ENCODE results near the gene LHPP. TPM values are rescaled to one million over a fixed set of nuclear protein-coding genes. Genes with fewer than 3 reads are reported as not detected.
"Not testable (repeated sequence)": the region's sequence is repeated elsewhere in the genome, so short reads cannot be mapped to it uniquely, and the experiment has no call there.

Gene LHPP
- total and polyA plus RNA-seq, 9 donors = 4.3 to 19.9 (median 12.6) TPM

DNA sequence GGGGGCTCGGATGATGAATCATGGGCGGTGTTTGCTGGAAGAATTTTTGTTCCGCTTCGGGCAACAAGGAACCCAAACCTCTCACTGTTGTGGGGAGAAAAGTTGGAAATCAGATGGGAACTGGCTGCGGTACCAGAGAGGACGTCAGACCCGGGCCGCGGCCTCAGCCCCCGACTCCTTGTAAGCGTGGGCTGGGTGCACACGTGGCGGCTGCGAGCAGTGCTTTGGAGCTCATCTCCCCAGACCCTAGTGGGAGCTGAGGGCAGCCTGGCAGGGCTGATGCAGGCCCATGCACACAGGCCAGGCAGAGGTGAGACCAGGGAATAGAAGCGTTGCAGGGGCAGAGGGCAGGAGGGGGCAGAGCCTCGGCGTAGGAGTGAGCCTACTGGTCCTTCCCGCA, 146.1 kb downstream of the LHPP start:
- no peaks in the 10 kb centered on the region for H3K9me3 ChIP-seq
- no peak for TF ChIP-seq POLR2A (IDR thresholded peaks at IDR 0.05)
- no peak for DNase-seq
- no peak overlapping the region for H3K4me3 ChIP-seq
- 79 to 91% (median 85%) methylated on average over 18 of the region's 18 CpGs for WGBS, 3 donors
- no peaks in the 10 kb centered on the region for H3K4me1 ChIP-seq (ENCODE audit: insufficient read depth)
- no peaks in the 10 kb centered on the region for H3K36me3 ChIP-seq
- no peak overlapping the region for H3K27ac ChIP-seq
- no peaks in the 10 kb centered on the region for H3K27me3 ChIP-seq
- intact Hi-C loops (cut with DNase I) = no loop called here

GRCh38 chr10:124608093-124608721, 146.6 kb downstream of the LHPP start:
- no peak overlapping the region for H3K27ac ChIP-seq
- no peaks in the 10 kb centered on the region for H3K27me3 ChIP-seq
- TF ChIP-seq EP300 (IDR thresholded peaks at IDR 0.05) (no peak), POLR2A (IDR thresholded peaks at IDR 0.05) (no peak), CTCF (IDR thresholded peaks at IDR 0.05) (no peak)
- H3K4me1 ChIP-seq (ENCODE audit: insufficient read depth) = peaks cover 4% of the 10 kb centered on the region
- WGBS, 3 donors = 85 to 92% (median 87%) methylated on average over 13 to 14 of the region's 14 CpGs
- H3K4me3 ChIP-seq = no peak overlapping the region
- H3K36me3 ChIP-seq = no peaks in the 10 kb centered on the region
- intact Hi-C loops (cut with DNase I) = no loop called here
- DNase-seq = no peak
- no peaks in the 10 kb centered on the region for H3K9me3 ChIP-seq

GRCh38 chr10:124609698-124610097, 148.1 kb downstream of the LHPP start:
- TF ChIP-seq EP300 (IDR thresholded peaks at IDR 0.05) = no peak
- no peak for TF ChIP-seq CTCF (IDR thresholded peaks at IDR 0.05)
- intact Hi-C loops (cut with DNase I) = no loop called here
- no peak overlapping the region for H3K4me3 ChIP-seq
- WGBS, 3 donors = 52 to 62% (median 58%) methylated on average over 11 of the region's 11 CpGs
- no peaks in the 10 kb centered on the region for H3K36me3 ChIP-seq
- no peak overlapping the region for H3K27ac ChIP-seq
- DNase-seq = no peak
- no peaks in the 10 kb centered on the region for H3K27me3 ChIP-seq
- peaks cover 7% of the 10 kb centered on the region for H3K4me1 ChIP-seq (ENCODE audit: insufficient read depth)
- no peaks in the 10 kb centered on the region for H3K9me3 ChIP-seq

- H3K27me3 ChIP-seq; H3K4me3 ChIP-seq; H3K4me1 ChIP-seq (ENCODE audit: insufficient read depth); intact Hi-C loops (cut with DNase I); H3K36me3 ChIP-seq; H3K9me3 ChIP-seq; H3K27ac ChIP-seq: not testable (repeated sequence)
- peak in 1 of 5 donors; percentile 61 for DNase-seq
- 90 to 94% (median 94%) methylated on average over 11 to 18 of the region's 19 CpGs for WGBS, 3 donors
Observed at GRCh38 chr10:124610186-124610585, 148.6 kb downstream of the LHPP start.

- H3K27me3 ChIP-seq; H3K9me3 ChIP-seq; DNase-seq; H3K4me1 ChIP-seq (ENCODE audit: insufficient read depth); H3K36me3 ChIP-seq; intact Hi-C loops (cut with DNase I); H3K4me3 ChIP-seq; H3K27ac ChIP-seq: not testable (repeated sequence)
- 81 to 97% (median 86%) methylated on average over 7 to 17 of the region's 17 CpGs for WGBS, 3 donors
Observed at GRCh38 chr10:124610851-124611250, 149.2 kb downstream of the LHPP start.

DNA sequence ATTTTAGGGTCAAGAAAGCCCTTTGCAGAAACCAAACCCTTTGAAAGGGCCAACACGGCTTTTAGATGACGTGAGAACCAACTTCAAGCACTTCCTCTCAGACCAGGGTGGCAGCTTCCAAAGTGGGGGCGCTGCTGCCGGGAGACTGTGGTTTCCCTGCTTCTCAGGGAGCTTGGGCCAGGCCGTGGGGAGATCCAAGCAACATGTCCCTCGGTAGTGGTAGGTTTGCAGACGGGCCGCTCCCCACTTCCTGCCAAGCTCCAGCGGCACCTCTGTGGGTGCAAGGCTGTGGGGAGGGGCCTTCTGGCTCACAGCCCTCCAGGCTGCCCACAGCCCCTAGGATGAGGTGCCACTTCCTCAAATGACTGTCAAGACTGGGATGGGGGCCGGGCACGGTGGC, 150.1 kb downstream of the LHPP start:
- DNase-seq = no peak
- Histone ChIP-seq H3K27me3 (no peaks in the 10 kb centered on the region), H3K4me1 (ENCODE audit: insufficient read depth) (peaks cover 7% of the 10 kb centered on the region), H3K36me3 (no peaks in the 10 kb centered on the region), H3K4me3 (no peak overlapping the region), H3K9me3 (no peaks in the 10 kb centered on the region), H3K27ac (no peak overlapping the region)
- TF ChIP-seq CTCF (IDR thresholded peaks at IDR 0.05) (no peak), POLR2A (IDR thresholded peaks at IDR 0.05) (no peak), EP300 (IDR thresholded peaks at IDR 0.05) (no peak)
- intact Hi-C loops (cut with DNase I) = no loop called here
- 84 to 86% (median 86%) methylated on average over 11 of the region's 11 CpGs for WGBS, 3 donors
